HG03439 (cell line): ENCODE measurements around the gene PLA2G3.

Experiments used
- ATAC-seq: cut with Tn5 transposase; IDR thresholded peaks from one replicate; pipeline ENCODE4 v1.9.1; 2021; ENCODE audit warnings: mild to moderate bottlenecking, moderate library complexity; ENCODE audit not compliant: unreplicated experiment

PLA2G3 gene

GRCh38 chr22:31148953-31149627 is 8.8 kb upstream of the PLA2G3 start:
- no peak for ATAC-seq

- ATAC-seq: no peak
Observed at GRCh38 chr22:31148488-31148887, 8.2 kb upstream of the PLA2G3 start.

GRCh38 chr22:31144223-31144622 is 3.9 kb upstream of the PLA2G3 start:
- ATAC-seq: no peak

GRCh38 chr22:31143537-31143936 is 3.2 kb upstream of the PLA2G3 start:
- ATAC-seq: no peak

GRCh38 chr22:31143038-31143437 is 2.7 kb upstream of the PLA2G3 start:
- ATAC-seq: no peak

- no peak for ATAC-seq
Observed at GRCh38 chr22:31142285-31142684, 2.0 kb upstream of the PLA2G3 start.

- ATAC-seq: no peak
Observed at GRCh38 chr22:31141551-31141950, 1.2 kb upstream of the PLA2G3 start.

- no peak for ATAC-seq
Observed at GRCh38 chr22:31140746-31141145, 438 bp upstream of the PLA2G3 start.

- no peak for ATAC-seq
Observed at GRCh38 chr22:31139066-31139465, 1.2 kb downstream of the PLA2G3 start.

GRCh38 chr22:31138126-31138525 is 2.2 kb downstream of the PLA2G3 start:
- no peak for ATAC-seq

- no peak for ATAC-seq
Observed at GRCh38 chr22:31137721-31138120, 2.6 kb downstream of the PLA2G3 start.

GRCh38 chr22:31136711-31137110 is 3.6 kb downstream of the PLA2G3 start:
- no peak for ATAC-seq

GRCh38 chr22:31136155-31136554 is 4.2 kb downstream of the PLA2G3 start:
- no peak for ATAC-seq

GRCh38 chr22:31135706-31136105 is 4.6 kb downstream of the PLA2G3 start:
- no peak for ATAC-seq

- ATAC-seq: no peak
Observed at GRCh38 chr22:31134688-31135087, 5.6 kb downstream of the PLA2G3 start.

GRCh38 chr22:31133911-31134310 is 6.4 kb downstream of the PLA2G3 start:
- no peak for ATAC-seq

GRCh38 chr22:31130873-31131272 is 9.4 kb downstream of the PLA2G3 start:
- ATAC-seq: no peak

- no peak for ATAC-seq
Observed at GRCh38 chr22:31128156-31128555, 12.2 kb downstream of the PLA2G3 start.

GRCh38 chr22:31127181-31127772 is 13.0 kb downstream of the PLA2G3 start:
- no peak for ATAC-seq

- ATAC-seq: no peak
Observed at GRCh38 chr22:31126869-31127175, 13.5 kb downstream of the PLA2G3 start.

- no peak for ATAC-seq
Observed at GRCh38 chr22:31126128-31126868, 14.0 kb downstream of the PLA2G3 start.

GRCh38 chr22:31125521-31126117 is 14.7 kb downstream of the PLA2G3 start:
- no peak for ATAC-seq
